Liver (tissue), 9 donors: ENCODE results near the gene PWWP2A. TPM values are rescaled to one million over a fixed set of nuclear protein-coding genes. Genes with fewer than 3 reads are reported as not detected.

Experiments
- DNase-seq: peaks from one replicate; pipeline ENCODE4 v3.0.0-alpha.2; 2017; ENCODE audit warnings: low spot score
- H3K27ac ChIP-seq, 2 donors: one replicate each; pipeline ENCODE4 v1.7.0; 2013; ENCODE audit warnings: inconsistent platforms in 2 of 2, low read length in 2 of 2, control low read depth in 1 of 2, low read depth in 1 of 2, mild to moderate bottlenecking in 1 of 2
- H3K27me3 ChIP-seq, 4 donors: one replicate each; pipeline versions ENCODE4 v1.6.1 to v1.7.0; 2013; ENCODE audit warnings: low read length in 3 of 4, inconsistent platforms in 1 of 4, mild to moderate bottlenecking in 1 of 4, moderate library complexity in 1 of 4; ENCODE audit not compliant: control insufficient read depth in 4 of 4, insufficient read depth in 4 of 4
- H3K36me3 ChIP-seq, 4 donors: one replicate each; pipeline versions ENCODE4 v1.6.1 to v1.7.0; 2013; ENCODE audit warnings: low read length in 3 of 4, mild to moderate bottlenecking in 3 of 4, low read depth in 1 of 4, moderate library complexity in 1 of 4; ENCODE audit not compliant: control insufficient read depth in 4 of 4, insufficient read depth in 3 of 4
- H3K4me1 ChIP-seq, 4 donors: one replicate each; pipeline versions ENCODE4 v1.6.1 to v1.7.0; 2013; ENCODE audit warnings: low read length in 3 of 4, mild to moderate bottlenecking in 3 of 4, moderate library complexity in 1 of 4; ENCODE audit not compliant: control insufficient read depth in 4 of 4, insufficient read depth in 4 of 4
- H3K4me3 ChIP-seq, 3 donors: one replicate each; pipeline versions ENCODE4 v1.6.1 to v1.7.0; 2013; ENCODE audit warnings: low read length in 3 of 3, control low read depth in 1 of 3, low read depth in 1 of 3, mild to moderate bottlenecking in 1 of 3
- H3K9ac ChIP-seq, 2 donors: one replicate each; pipeline ENCODE4 v1.7.0; 2013; ENCODE audit warnings: low read length in 2 of 2, mild to moderate bottlenecking in 2 of 2, moderate library complexity in 2 of 2, control low read depth in 1 of 2, low read depth in 1 of 2
- H3K9me3 ChIP-seq, 4 donors: one replicate each; pipeline versions ENCODE4 v1.6.1 to v1.7.0; 2013; ENCODE audit warnings: low read length in 3 of 4; ENCODE audit not compliant: control insufficient read depth in 4 of 4
- ATF3 ChIP-seq: IDR thresholded peaks from 2 replicates; pipeline ENCODE4 v1.6.1; 2016; ENCODE audit warnings: antibody characterized with exemption
- CTCF ChIP-seq: fragments of 150-350 bp; IDR thresholded peaks from 2 replicates; pipeline ENCODE4 v1.5.1; 2017; ENCODE audit warnings: improper control_type of control experiment, low read depth, low read length; ENCODE audit not compliant: missing input control
- EGR1 ChIP-seq, 2 donors: IDR thresholded peaks; 2 replicates each; pipeline ENCODE4 v1.6.1; 2016 to 2018; ENCODE audit warnings: antibody characterized with exemption in 2 of 2, low read depth in 2 of 2
- FOXA1 ChIP-seq: IDR thresholded peaks from 2 replicates; pipeline ENCODE4 v1.6.1; 2016; ENCODE audit warnings: antibody characterized with exemption
- FOXA2 ChIP-seq: IDR thresholded peaks from 2 replicates; pipeline ENCODE4 v1.6.1; 2016; ENCODE audit warnings: antibody characterized with exemption
- HNF4A ChIP-seq, 2 donors: conservative IDR thresholded peaks; 2 replicates each; pipeline ENCODE4 v1.6.1; 2016; ENCODE audit warnings: antibody characterized with exemption in 2 of 2, mild to moderate bottlenecking in 2 of 2
- JUND ChIP-seq, 2 donors: IDR thresholded peaks; 2 replicates each; pipeline ENCODE4 v1.6.1; 2016; ENCODE audit warnings: antibody characterized with exemption in 2 of 2
- MAX ChIP-seq: IDR thresholded peaks from 2 replicates; pipeline ENCODE4 v1.6.1; 2016; ENCODE audit warnings: antibody characterized with exemption
- NR2F2 ChIP-seq: IDR thresholded peaks from 2 replicates; pipeline ENCODE4 v1.6.1; 2016; ENCODE audit warnings: antibody characterized with exemption
- RAD21 ChIP-seq, 2 donors: IDR thresholded peaks; 2 replicates each; pipeline ENCODE4 v1.6.1; 2016; ENCODE audit warnings: antibody characterized with exemption in 2 of 2, mild to moderate bottlenecking in 2 of 2
- SP1 ChIP-seq: IDR thresholded peaks from 2 replicates; pipeline ENCODE4 v1.6.1; 2018; ENCODE audit warnings: antibody characterized with exemption, mild to moderate bottlenecking
- TAF1 ChIP-seq: conservative IDR thresholded peaks from 2 replicates; pipeline ENCODE4 v1.6.1; 2016; ENCODE audit warnings: antibody characterized with exemption, mild to moderate bottlenecking
- YY1 ChIP-seq: IDR thresholded peaks from 2 replicates; pipeline ENCODE4 v1.6.1; 2016; ENCODE audit warnings: antibody characterized with exemption, mild to moderate bottlenecking
- ZBTB33 ChIP-seq: IDR thresholded peaks from 2 replicates; pipeline ENCODE4 v1.6.1; 2016; ENCODE audit warnings: antibody characterized with exemption
- WGBS: extraction: QIAGEN DNeasy Blood & Tissue Kit; methylation state at CpG from one replicate; pipeline ENCODE4 v1.1.7; 2013; 5-methylcytosine and 5-hydroxymethylcytosine counted together
- polyA plus RNA-seq, 2 donors: library from polyadenylated mRNA; stranded (reverse) in 1 of 2; unstranded in 1 of 2; fragments of 200-250 nt in 1 of 2; fragments of >200 nt in 1 of 2; fragmentation: Nextera tagmentation in 1 of 2; extraction: Ambion mirVana in 1 of 2; gene quantifications; one replicate each; pipeline versions ENCODE4 v1.2.1 to v1.2.3, GENCODE V29; 2013 to 2015
- total RNA-seq, 2 donors: library from RNA; depleted of rRNA; stranded (reverse); fragments of >200 nt; gene quantifications; one replicate each; pipeline ENCODE4 v1.2.3, GENCODE V29; 2014
- donor health status: healthy.
- donor health status: healthy.
- donor health status: healthy.
- donor health status: healthy.
- donor health status: healthy.

The PWWP2A gene
- total and polyA plus RNA-seq, 4 donors = 4.8 to 14.6 (median 8.2) TPM

GRCh38 chr5:160042671-160043070, 76.6 kb downstream of the PWWP2A start:
- Histone ChIP-seq H3K9ac (no peak overlapping the region), H3K27me3 (no peaks in the 10 kb centered on the region), H3K36me3 (peaks cover 3 to 27% (median 14%) of the 10 kb centered on the region in 4 donors), H3K27ac (no peak overlapping the region), H3K4me3 (no peak overlapping the region), H3K4me1 (no peaks in the 10 kb centered on the region), H3K9me3 (no peaks in the 10 kb centered on the region)
- no peak for DNase-seq
- TF ChIP-seq ZBTB33 (no peak), ATF3 (no peak), EGR1 (IDR thresholded peaks at IDR 0.05; ENCODE audit: low read depth in 2 of 2) (no peak), RAD21 (IDR thresholded peaks at IDR 0.05) (no peak), JUND (IDR thresholded peaks at IDR 0.05) (no peak), FOXA1 (no peak), CTCF (no peak), FOXA2 (no peak), HNF4A (conservative IDR thresholded peaks at IDR 0.05) (no peak), NR2F2 (no peak), MAX (no peak), TAF1 (no peak), YY1 (no peak), SP1 (no peak)
- WGBS = 91% methylated on average over 3 of the region's 3 CpGs

Other genes with a start within 250 kb of the PWWP2A start
- gene ADRA1B, start 203.0 kb downstream of the PWWP2A start, total RNA-seq = 10 to 100 TPM in 1 of 2 donors, under 1 TPM in 1; 0.70 to 13.1 TPM
- gene ADRA1B, start 203.0 kb downstream of the PWWP2A start, polyA plus RNA-seq = 10 to 100 TPM in 1 of 2 donors, 1 to 10 TPM in 1; 6.0 to 10.3 TPM
- gene TTC1, start 110.3 kb downstream of the PWWP2A start, total RNA-seq = 10 to 100 TPM; 18.0 to 18.4 TPM
- gene TTC1, start 110.3 kb downstream of the PWWP2A start, polyA plus RNA-seq = 10 to 100 TPM; 26.0 to 35.5 TPM
- gene FABP6, start 110.1 kb upstream of the PWWP2A start, total RNA-seq = not detected
- gene FABP6, start 110.1 kb upstream of the PWWP2A start, polyA plus RNA-seq = not detected
- gene CCNJL, start 193.1 kb upstream of the PWWP2A start, total RNA-seq = under 1 TPM; 0.84 TPM
- gene CCNJL, start 193.1 kb upstream of the PWWP2A start, polyA plus RNA-seq = under 1 TPM; 0.07 to 0.42 TPM